Islet precursor cell (in vitro differentiated cells): Measurements from ENCODE around the gene CENPX.

Experiments
- DNase-seq: peaks from one replicate; pipeline ENCODE4 v3.0.0-alpha.2; 2018

CENPX gene

GRCh38 chr17:82021900-82022309, 773 bp downstream of the CENPX start:
- no peak for DNase-seq

- peak; percentile 91 for DNase-seq
These were observed 1.4 kb downstream of the CENPX start for GRCh38 chr17:82021107-82021899.

- no peak for DNase-seq
These were observed 2.0 kb downstream of the CENPX start for GRCh38 chr17:82020572-82021106.

- DNase-seq = peak; percentile 92
These were observed 2.7 kb downstream of the CENPX start for GRCh38 chr17:82019690-82020571.

GRCh38 chr17:82018989-82019689, 3.5 kb downstream of the CENPX start:
- DNase-seq = no peak

- DNase-seq = no peak
These were observed 4.3 kb downstream of the CENPX start for GRCh38 chr17:82018152-82018988.

- no peak for DNase-seq
These were observed 5.0 kb downstream of the CENPX start for GRCh38 chr17:82017612-82018151.

GRCh38 chr17:82016875-82017459, 5.7 kb downstream of the CENPX start:
- no peak for DNase-seq

- DNase-seq = no peak
These were observed 6.4 kb downstream of the CENPX start for GRCh38 chr17:82016061-82016874.

GRCh38 chr17:82015311-82015971, 7.2 kb downstream of the CENPX start:
- DNase-seq = no peak

GRCh38 chr17:82014971-82015310, 7.7 kb downstream of the CENPX start:
- no peak for DNase-seq

GRCh38 chr17:82014432-82014831, 8.2 kb downstream of the CENPX start:
- DNase-seq = no peak

GRCh38 chr17:82013772-82014321, 8.8 kb downstream of the CENPX start:
- DNase-seq = no peak

- no peak for DNase-seq
These were observed 9.3 kb downstream of the CENPX start for GRCh38 chr17:82013341-82013740.

- DNase-seq = peak; percentile 96
These were observed 9.9 kb downstream of the CENPX start for GRCh38 chr17:82012640-82013295.

- no peak for DNase-seq
These were observed 10.4 kb downstream of the CENPX start for GRCh38 chr17:82012261-82012639.

- DNase-seq = no peak
These were observed 11.0 kb downstream of the CENPX start for GRCh38 chr17:82011617-82012187.

- no peak for DNase-seq
These were observed 11.8 kb downstream of the CENPX start for GRCh38 chr17:82010575-82011525.
